GM21619 (cell line): ENCODE data around the gene TADA3.

ENCODE experiments used
- ATAC-seq: cut with Tn5 transposase; IDR thresholded peaks from one replicate; pipeline ENCODE4 v1.9.1; 2021; ENCODE audit not compliant: unreplicated experiment

The TADA3 gene

GRCh38 chr3:9730657-9731205, 61.5 kb downstream of the TADA3 start:
- ATAC-seq, result peak; percentile 37
